Heart left ventricle (tissue), 16 donors: ENCODE data around the gene MRPS6. TPM values are rescaled to one million over a fixed set of nuclear protein-coding genes. Genes with fewer than 3 reads are reported as not detected.

Experiments
- ATAC-seq, 4 donors: fragments of 200-7000 bp; cut with Tn5 transposase; one replicate each; pipeline ENCODE4 v1.9.1; 2020 to 2022; ENCODE audit warnings: moderate library complexity in 4 of 4, mild to moderate bottlenecking in 3 of 4, moderate number of reproducible peaks in 1 of 4
- DNase-seq, 5 donors: peaks; one replicate each; pipeline ENCODE4 v3.0.0-alpha.2; 2020
- H3K27ac ChIP-seq, 12 donors: fragments of 200-600 bp; sonication (generic) in 4 of 12; one replicate each; pipeline versions ENCODE4 v1.5.0 to v1.8.0; 2016 to 2022; ENCODE audit warnings: mild to moderate bottlenecking in 2 of 12
- H3K27me3 ChIP-seq, 9 donors: fragments of 200-600 bp; sonication (generic) in 2 of 9; one replicate each; pipeline versions ENCODE4 v1.5.1 to v1.8.0; 2016 to 2022; ENCODE audit warnings: mild to moderate bottlenecking in 3 of 9
- H3K36me3 ChIP-seq, 9 donors: fragments of 200-600 bp; sonication (generic) in 2 of 9; one replicate each; pipeline versions ENCODE4 v1.5.0 to v1.8.0; 2018 to 2022; ENCODE audit warnings: mild to moderate bottlenecking in 2 of 9
- H3K4me1 ChIP-seq, 12 donors: fragments of 200-600 bp; sonication (generic) in 4 of 12; one replicate each; pipeline versions ENCODE4 v1.5.0 to v1.8.0; 2016 to 2022; ENCODE audit warnings: mild to moderate bottlenecking in 3 of 12
- H3K4me3 ChIP-seq, 12 donors: fragments of 200-600 bp; sonication (generic) in 4 of 12; one replicate each; pipeline versions ENCODE4 v1.5.0 to v1.8.0; 2017 to 2022; ENCODE audit warnings: mild to moderate bottlenecking in 9 of 12, moderate library complexity in 4 of 12
- H3K9me3 ChIP-seq, 12 donors: fragments of 200-600 bp; sonication (generic) in 4 of 12; one replicate each; pipeline versions ENCODE4 v1.5.0 to v1.8.0; 2016 to 2022; ENCODE audit warnings: mild to moderate bottlenecking in 1 of 12
- POLR2A ChIP-seq, 2 donors: fragments of 450-650 bp; IDR thresholded peaks; one replicate each; pipeline ENCODE4 v1.6.1; 2017; ENCODE audit warnings: antibody characterized with exemption in 2 of 2, mild to moderate bottlenecking in 2 of 2, moderate library complexity in 2 of 2
- WGBS, 4 donors: extraction: QIAGEN DNeasy Blood & Tissue Kit in 2 of 4; methylation state at CpG; one replicate each; pipeline versions ENCODE4 v1.1.5 to v1.1.7; 2013 to 2018; 5-methylcytosine and 5-hydroxymethylcytosine counted together
- intact Hi-C, 10 donors: fragments of 100-400 bp; cut with DNase I; formaldehyde crosslinking; loops; one replicate each; pipeline versions ENCODE4 v1.11.1 to v1.14.2; 2022
- polyA plus RNA-seq, 2 donors: library from polyadenylated mRNA; stranded (reverse); fragments of 200-250 nt; gene quantifications; one replicate each; pipeline ENCODE4 v1.2.3, GENCODE V29; 2013
- total RNA-seq, 9 donors: library from RNA; depleted of rRNA in 2 of 9; stranded (reverse); fragments of >200 nt in 2 of 9; fragmentation: NEBNext Ultra II Directional in 3 of 9; extraction: Animal tissue kit (Norgen Biotek cat#: 25700) in 3 of 9; gene quantifications; one replicate each; pipeline versions ENCODE4 v1.1.0 to v1.2.4, GENCODE V29; 2016 to 2023
- TF ChIP-seq, protein P1 (sequence below), 12 donors: fragments of 200-600 bp; sonication (generic) in 4 of 12; IDR thresholded peaks; one replicate each; pipeline versions ENCODE4 v1.5.0 to v1.8.0; 2018 to 2022; ENCODE audit warnings: antibody characterized with exemption in 12 of 12, mild to moderate bottlenecking in 5 of 12
- donor health status: ischemic (EF 13 %, LVEDD 7.1; RV severe dilation, severe dysfunction).
- donor health status: healthy with polysubstance abuse.
- donor health status: DM: no; HTN: yes; CAD: no.
- donor health status: DM: no; HTN: no; CAD: no.
- donor health status: ischemic (EF 25% LVEDD 6.9; RV normal size, moderate dysfunction).
- donor health status: ischemic (EF 25% LVEDD 5.7; RV mildly dilated, moderate dysfunction).
- donor health status: healthy.
- donor health status: DM: yes; HTN: yes; CAD: no.
- donor health status: ischemic (EF 35%, LVEDD 5.7; RV mildly dilated, moderate dysfunction).
- donor health status: nonischemic (EF 11% LVEDD 7.7; RV severe dilation, severe dysfunction).
- donor health status: DM: yes; HTN: yes; CAD: no.
- donor health status: PGD.
- donor health status: ischemic (EF 29% LVEDD 5.4; RV normal size, mild dysfunction).
- donor health status: nonischemic (EF 23%, LVEDD 6.1; RV moderate dilation, normal function).

The MRPS6 gene
- total and polyA plus RNA-seq, 11 donors = 21.8 to 61.7 (median 44.6) TPM

DNA sequence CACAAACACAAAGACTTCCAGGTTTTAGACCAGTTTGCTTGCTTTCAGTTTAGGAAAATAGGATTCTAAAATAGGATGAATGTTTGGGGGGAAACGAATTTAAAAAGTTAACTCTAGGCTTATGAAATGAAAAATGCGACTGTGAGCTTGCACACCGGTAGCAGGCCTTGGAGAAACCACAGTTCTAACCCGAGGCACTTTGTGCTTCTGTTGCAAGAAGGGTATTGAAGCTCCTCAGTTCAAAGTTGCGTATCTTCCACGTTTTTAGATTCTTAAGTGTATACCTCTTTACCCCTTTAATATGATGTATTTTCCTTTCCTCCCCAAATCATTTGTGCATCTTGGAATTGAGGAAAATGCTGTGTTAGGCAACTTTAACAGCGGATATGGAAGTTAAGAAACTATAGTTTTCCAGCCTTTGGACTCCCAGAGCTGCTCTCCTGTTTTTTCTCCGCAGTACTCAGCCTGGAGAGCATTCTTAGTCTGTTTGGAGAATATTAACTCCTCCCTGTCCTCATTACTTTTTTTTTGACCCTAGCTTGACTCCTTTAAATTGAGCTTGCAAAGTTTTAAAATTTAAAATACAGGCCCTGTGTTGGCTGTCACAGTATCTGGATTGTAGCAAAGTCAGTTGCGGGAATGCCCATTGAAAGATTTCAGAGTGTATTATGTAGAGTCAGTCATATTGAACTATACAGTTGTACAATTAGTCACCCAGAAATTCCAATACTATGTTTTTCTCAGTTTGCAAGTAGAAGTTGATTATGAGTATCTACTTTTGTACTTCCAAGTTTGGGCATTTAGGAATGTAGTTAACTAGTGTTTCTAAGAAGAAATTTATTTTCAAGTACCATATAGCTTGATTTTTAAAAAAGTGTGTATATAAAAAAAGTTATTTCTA is 2.6 kb downstream of the MRPS6 start:
- no peaks in the 10 kb centered on the region for H3K9me3 ChIP-seq
- ATAC-seq = no peak
- intact Hi-C loops = loop anchor here in 7 of 10 donors (2.0 to 10.0 kb wide), 7 partner anchors 46 to 273 kb away; partner anchors contain the start of gene ATP5PO (in 1 of the 7)
- H3K4me3 ChIP-seq = peak overlapping the region in 5 of 12 donors; percentile 75 to 93 (median 87)
- H3K27ac ChIP-seq = no peak overlapping the region
- WGBS, 4 donors = 72 to 80% (median 75%) methylated on average over 9 of the region's 9 CpGs
- peaks cover 0 to 4% (median 0%) of the 10 kb centered on the region in 9 donors for H3K36me3 ChIP-seq
- no peaks in the 10 kb centered on the region for H3K27me3 ChIP-seq
- TF ChIP-seq, protein P1, sequence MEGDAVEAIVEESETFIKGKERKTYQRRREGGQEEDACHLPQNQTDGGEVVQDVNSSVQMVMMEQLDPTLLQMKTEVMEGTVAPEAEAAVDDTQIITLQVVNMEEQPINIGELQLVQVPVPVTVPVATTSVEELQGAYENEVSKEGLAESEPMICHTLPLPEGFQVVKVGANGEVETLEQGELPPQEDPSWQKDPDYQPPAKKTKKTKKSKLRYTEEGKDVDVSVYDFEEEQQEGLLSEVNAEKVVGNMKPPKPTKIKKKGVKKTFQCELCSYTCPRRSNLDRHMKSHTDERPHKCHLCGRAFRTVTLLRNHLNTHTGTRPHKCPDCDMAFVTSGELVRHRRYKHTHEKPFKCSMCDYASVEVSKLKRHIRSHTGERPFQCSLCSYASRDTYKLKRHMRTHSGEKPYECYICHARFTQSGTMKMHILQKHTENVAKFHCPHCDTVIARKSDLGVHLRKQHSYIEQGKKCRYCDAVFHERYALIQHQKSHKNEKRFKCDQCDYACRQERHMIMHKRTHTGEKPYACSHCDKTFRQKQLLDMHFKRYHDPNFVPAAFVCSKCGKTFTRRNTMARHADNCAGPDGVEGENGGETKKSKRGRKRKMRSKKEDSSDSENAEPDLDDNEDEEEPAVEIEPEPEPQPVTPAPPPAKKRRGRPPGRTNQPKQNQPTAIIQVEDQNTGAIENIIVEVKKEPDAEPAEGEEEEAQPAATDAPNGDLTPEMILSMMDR (IDR thresholded peaks at IDR 0.05) = no peak
- TF ChIP-seq POLR2A (IDR thresholded peaks at IDR 0.05) = no peak
- peaks cover 0 to 71% (median 41%) of the 10 kb centered on the region in 12 donors for H3K4me1 ChIP-seq
- no peak for DNase-seq

DNA sequence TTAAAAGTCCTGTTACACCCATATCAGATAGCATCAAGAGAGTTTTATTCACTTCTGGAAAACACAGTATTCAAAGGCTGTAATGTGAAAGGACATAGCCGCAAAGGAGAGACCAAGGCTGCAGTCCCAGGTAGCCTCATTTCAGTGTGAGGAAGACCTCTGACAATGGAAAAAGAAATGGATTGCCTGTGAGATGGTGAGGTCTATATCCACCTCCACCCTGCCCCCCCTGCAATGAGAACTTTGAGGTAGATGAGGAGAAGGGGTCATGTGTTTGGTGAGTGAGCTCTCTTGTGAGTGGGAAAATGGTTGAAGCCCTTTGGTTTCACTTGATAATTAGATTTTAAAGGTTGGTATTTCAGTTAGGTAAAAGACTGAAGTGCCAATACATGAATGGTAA is 3.5 kb downstream of the MRPS6 start:
- Histone ChIP-seq H3K9me3 (no peaks in the 10 kb centered on the region), H3K27ac (no peak overlapping the region), H3K4me1 (peaks cover 0 to 76% (median 41%) of the 10 kb centered on the region in 12 donors), H3K27me3 (no peaks in the 10 kb centered on the region), H3K36me3 (peaks cover 0 to 10% (median 0%) of the 10 kb centered on the region in 9 donors), H3K4me3 (no peak overlapping the region)
- no peak for TF ChIP-seq POLR2A (IDR thresholded peaks at IDR 0.05)
- TF ChIP-seq, protein P1 (IDR thresholded peaks at IDR 0.05) = no peak
- 94 to 100% (median 97%) methylated on average over 1 of the region's 1 CpG for WGBS, 4 donors
- ATAC-seq (no peak), DNase-seq (no peak)
- intact Hi-C loops = loop anchor here in 6 of 10 donors (5.0 to 10.0 kb wide), 5 partner anchors 45 to 270 kb away; partner anchors contain the start of gene ATP5PO (in 1 of the 6)

DNA sequence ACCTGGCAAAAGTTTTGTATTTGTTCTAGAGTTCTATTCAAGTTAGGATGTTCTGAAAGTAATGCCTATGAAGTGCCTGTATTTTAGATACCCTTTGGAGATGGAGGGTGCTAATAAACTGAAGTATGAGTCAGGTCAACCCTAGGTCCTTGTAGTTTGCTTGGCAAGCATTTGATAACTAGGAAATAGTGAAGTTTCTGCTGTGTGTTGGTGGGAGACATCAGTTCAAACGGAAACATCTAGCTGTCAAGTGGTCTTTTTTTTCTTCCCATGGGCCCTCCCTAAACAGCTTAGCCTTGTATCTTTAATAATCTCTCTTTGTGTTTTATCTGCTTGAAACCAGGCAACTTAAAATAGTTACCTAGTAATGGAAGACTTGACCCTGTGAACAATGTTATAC is 4.5 kb downstream of the MRPS6 start:
- Histone ChIP-seq H3K4me1 (peaks cover 0 to 75% (median 44%) of the 10 kb centered on the region in 12 donors), H3K27me3 (no peaks in the 10 kb centered on the region), H3K9me3 (no peaks in the 10 kb centered on the region), H3K27ac (no peak overlapping the region), H3K36me3 (peaks cover 0 to 10% (median 0%) of the 10 kb centered on the region in 9 donors), H3K4me3 (no peak overlapping the region)
- intact Hi-C loops = loop anchor here in 6 of 10 donors (5.0 to 10.0 kb wide), 5 partner anchors 44 to 269 kb away; partner anchors contain the start of gene ATP5PO (in 1 of the 6)
- ATAC-seq (no peak), DNase-seq (no peak)
- TF ChIP-seq POLR2A (IDR thresholded peaks at IDR 0.05) = no peak
- TF ChIP-seq, protein P1 (IDR thresholded peaks at IDR 0.05) = no peak
- WGBS, 4 donors = 54 to 65% (median 59%) methylated on average over 1 of the region's 1 CpG

DNA sequence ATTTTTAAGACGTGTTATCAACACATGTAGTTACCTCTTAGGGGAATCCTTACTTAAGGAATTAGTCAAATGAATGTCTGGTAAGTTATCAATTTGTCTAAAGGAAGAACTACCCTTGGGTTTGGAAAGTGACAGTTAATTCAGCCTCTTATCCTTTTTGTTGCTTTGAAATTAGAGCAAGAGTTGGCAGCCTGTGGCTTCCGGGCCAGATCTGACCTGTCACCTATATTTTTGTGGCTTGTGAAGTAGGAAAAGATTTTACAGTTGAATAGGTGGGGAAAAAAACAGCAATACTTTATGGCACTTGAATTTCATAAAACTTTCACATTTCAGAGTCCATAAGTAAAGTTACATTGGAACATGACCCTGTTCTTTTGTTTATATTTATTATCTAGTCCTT is 5.5 kb downstream of the MRPS6 start:
- 39 to 51% (median 43%) methylated on average over 2 of the region's 2 CpGs for WGBS, 4 donors
- H3K4me3 ChIP-seq = peak overlapping the region in 1 of 12 donors; percentile 7
- no peaks in the 10 kb centered on the region for H3K27me3 ChIP-seq
- H3K36me3 ChIP-seq = peaks cover 0 to 10% (median 0%) of the 10 kb centered on the region in 9 donors
- intact Hi-C loops = loop anchor here in 6 of 10 donors (5.0 to 10.0 kb wide), 5 partner anchors 43 to 268 kb away; partner anchors contain the start of gene ATP5PO (in 1 of the 6)
- no peak for TF ChIP-seq POLR2A (IDR thresholded peaks at IDR 0.05)
- TF ChIP-seq, protein P1 (IDR thresholded peaks at IDR 0.05) = no peak
- peak overlapping the region in 4 of 12 donors; percentile 19 to 59 (median 47) for H3K27ac ChIP-seq
- H3K9me3 ChIP-seq = no peaks in the 10 kb centered on the region
- H3K4me1 ChIP-seq = peaks cover 0 to 81% (median 45%) of the 10 kb centered on the region in 12 donors
- ATAC-seq (peak in 2 of 4 donors; percentile 36 to 58), DNase-seq (peak in 2 of 5 donors; percentile 38)
